ENCODE data around the gene SMC3.

SMC3 gene

DNA sequence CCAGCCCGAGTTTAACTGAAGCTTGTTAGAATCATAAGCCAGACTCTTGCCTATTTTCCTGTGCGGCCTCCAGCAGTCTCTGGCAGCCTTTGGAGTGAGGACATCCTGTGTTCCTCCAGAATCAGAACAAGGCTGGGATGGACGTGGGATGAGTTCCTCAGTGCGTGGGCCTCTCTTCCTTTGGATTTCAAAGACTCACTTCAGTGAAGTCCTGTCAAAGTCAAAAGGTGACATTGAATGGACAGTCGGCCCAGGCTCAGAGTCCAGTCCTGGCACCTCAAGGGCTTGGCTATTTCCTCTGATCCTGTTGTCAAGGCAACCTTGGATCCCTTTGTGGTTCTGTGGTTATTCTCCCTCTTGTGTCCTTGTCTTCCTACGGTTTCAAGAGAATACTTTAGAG, 21.4 kb upstream of the SMC3 start:
- DNase-seq, result no peak

DNA sequence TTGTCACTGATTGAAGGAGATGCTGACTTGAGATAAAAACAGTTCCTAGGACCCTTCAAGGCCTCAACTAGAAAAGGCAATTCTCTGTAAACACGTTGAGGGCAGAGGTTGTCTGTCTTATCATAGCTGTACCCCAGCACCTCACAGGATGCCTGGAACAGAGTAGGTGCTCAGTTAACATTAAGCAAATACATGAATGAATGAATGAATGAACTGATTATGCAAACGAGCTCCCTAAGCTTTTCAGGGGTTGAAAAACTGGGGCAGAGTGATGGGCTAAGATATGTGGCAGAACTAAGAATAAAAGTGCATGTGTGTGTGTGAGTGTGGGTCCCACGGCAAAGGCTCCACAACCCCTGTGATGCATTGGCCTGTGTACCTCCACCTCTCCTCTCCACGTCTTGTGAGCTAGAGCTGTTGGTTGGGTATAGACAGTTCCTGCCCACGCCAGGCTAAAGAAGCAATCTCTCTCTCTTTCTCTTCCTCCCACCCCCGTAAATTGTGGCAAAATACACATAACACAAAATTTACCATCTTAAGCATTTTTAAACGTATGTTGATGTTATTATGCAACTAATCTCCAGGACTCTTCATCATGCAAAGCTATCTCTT, 20.9 kb upstream of the SMC3 start:
- no peak for DNase-seq

DNA sequence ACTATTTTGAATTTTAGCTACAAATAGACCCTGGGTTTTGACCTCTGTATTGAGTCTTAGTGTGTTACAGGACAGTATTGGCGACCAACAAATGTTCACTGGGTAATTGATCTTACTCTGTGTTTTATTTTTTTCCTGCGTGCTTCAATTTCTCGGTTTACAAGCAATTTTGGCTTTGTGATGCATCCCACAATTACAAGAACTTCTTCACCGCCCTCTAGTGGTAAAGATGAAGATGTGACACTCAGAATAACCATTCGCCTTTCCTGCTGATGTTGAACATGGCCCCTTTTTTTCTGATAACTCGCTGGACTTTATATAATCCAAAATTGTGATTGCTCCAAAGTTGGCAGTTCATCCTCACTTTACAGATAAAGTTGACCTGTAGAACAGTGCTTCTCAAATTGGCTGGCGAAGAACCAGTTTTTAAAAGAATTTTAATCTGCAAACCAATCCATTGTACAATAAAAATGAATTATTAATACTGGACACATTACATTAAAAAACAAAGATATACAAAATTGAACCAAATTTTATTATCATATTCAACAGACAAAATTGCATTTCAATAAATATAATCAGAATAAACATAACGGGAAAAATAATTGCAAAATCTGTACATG, 20.2 kb upstream of the SMC3 start:
- peak; percentile 90 for DNase-seq

DNA sequence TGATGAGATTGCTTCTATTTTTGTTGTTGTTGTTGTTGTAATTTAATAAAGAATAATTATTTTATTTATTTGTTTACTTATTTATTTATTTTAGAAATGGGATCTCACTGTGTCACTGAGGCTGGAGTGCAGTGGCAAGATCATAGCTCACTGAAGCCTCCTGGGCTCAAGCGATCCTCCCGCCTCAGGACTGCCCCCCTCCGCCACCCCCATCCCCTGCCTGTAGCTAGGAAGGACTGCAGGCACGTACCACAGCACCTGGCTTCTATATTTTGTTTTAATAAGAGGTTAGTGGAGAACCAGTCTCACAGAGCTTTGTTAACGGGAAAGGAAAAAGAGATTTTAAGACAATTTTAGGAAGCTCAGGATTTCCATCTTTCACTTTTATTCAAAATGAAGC, 19.5 kb upstream of the SMC3 start:
- no peak for DNase-seq

DNA sequence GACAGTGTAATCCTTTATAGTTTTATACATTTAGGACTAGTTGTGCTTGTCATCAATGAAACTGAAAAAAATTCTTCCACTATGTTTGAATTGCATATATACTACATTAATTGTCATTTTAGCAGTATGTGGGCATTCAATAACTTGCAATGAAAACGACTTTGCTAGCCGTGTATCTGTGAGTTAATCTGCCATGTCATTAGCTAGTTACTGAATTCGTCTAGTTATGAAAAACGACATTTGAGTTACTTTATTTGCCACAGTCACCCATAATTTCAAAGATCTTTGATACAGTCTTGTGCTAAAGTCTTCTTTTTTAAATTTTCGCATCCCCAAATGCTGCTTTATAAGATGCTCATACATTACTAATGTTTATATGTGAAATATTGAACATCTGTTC, 18.3 kb upstream of the SMC3 start:
- DNase-seq, result no peak

DNA sequence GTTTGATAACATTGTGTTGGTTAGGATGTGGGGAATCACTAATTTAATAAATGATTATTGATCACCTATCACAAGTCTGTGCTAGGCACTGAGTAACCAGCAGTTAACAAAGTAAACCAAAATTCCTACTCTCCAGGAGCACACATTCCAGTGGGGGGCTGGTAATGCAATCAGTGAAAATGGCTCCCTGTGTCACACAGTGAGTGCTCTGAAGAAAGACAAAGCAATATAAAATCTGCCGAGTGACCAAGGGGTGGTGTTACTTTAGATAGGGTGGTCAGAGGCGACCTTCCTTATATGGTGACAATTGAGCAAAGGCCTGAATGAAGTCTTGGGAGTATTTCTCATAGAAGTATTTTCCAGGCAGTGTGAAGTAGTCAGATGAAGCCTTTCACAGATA, 13.6 kb upstream of the SMC3 start:
- DNase-seq, result no peak

DNA sequence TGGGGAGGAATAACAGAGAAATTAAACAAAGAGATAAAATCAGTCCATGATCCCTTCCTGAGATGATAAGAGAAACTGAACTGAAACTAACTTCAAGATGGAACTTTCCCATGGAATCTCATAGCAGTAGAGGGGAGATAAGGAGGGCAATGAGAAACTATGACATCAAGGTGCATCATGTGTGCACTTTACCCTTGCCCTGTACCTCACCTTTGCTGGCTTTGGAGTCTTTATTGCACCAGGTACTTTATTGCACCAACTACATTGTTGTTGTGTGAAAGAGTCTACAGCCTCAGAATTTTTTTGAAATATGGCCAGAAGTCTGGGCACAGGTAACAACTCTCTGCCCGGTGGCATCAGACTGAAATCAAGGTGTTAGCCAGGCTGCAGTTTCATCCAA, 11.2 kb upstream of the SMC3 start:
- no peak for DNase-seq

DNA sequence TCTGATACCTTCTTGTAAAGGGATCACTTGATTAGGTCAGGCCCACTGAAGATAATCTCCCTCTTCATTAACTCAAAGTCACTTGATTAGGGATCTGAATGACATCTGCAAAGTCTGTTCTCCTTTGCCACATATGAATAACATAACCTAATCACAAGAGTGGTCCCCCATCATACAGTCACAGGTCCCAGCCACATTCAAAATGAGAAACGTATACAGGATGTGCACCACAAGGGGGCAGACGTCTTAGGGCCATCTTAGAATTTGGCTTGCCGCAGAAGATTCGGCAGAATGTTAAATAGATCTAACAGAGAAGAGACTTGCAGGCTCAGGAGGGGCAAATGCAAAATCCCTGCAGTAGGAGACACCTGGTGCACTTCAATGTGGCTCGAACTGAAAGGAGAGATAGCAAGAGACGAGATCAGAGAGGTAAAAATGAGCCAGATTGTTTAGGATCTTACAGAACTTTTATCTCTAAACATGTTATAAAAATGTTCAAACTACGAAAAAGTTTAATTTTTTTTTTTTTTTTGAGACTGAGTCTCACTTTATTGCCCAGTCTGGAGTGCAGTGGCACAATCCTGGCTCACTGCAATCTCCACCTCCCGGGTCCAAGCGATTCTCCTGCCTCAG, 10.4 kb upstream of the SMC3 start:
- DNase-seq, result peak; percentile 90

DNA sequence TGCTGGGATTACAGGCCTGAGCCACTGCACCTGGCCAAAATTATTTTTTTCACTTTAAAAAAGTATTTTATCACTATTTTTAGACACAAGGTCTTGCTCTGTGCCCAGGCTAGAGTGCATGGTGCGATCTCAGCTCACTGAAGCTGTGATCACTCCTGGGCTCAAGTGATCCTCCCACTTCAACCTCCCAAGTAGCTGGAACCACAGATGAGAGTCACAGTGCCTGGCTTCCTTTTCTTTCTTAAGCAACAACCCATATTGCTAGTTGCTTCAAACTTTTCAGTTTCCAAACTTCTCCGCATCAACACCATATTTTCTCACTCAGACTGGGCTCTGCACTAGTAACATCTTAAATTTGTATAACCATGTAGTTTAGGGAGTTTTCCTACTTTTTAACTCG, 9.5 kb upstream of the SMC3 start:
- DNase-seq, result no peak

DNA sequence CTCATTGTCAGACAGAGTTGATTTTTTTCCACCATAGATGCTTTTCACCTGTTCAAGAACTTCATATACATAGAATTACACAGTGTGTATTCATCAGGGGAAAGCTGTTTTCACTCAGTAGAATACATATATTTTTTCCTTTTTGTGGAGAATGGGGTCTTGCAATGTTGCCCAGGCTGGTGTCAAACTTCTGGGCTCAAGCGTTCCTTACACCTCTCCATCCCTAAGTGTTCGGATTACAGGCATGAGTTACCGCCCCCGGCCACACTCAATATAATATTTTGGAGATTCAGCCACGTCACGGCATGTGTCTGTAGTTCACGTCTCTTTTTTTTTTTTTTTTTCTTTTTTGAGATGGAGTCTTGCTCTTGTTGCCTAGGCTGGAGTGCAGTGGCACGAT, 7.5 kb upstream of the SMC3 start:
- no peak for DNase-seq

DNA sequence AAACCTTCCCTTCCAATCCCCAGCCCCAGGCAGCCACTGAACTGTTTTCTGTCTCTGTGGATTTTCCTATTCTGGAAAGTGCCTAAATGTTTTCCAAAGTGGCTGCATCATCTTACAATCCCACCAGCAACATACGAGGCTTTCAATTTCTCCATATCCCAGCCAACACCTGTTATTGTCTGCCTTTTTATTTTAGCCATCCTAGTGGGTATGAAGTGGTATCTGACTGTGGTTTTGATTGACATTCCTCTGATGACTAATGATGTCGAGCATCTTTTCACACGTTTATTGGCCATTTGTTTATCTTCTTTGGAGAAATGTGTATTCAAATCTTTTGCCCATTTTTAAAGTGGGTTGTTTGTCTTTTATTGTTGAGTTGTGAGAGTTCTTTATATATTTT, 6.2 kb upstream of the SMC3 start:
- DNase-seq, result no peak

DNA sequence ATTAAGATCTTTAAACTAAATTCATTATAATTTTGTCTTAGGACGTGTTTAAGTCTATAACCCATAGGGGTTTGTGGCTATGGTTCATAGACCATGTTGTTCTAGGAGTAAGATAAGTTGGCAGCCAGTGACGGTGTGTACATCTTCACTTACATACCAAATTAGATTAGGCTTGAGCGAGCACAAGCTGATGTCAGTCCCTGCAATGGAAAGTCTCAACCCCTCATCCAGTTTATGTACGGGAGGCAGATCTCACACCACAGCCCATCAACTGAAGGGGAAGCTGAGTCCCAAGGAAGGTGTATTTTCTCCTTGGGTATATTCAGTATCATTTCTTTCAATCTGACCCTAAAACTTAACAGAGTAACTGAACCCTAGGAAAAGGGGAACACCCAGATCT, 5.1 kb upstream of the SMC3 start:
- DNase-seq, result no peak

DNA sequence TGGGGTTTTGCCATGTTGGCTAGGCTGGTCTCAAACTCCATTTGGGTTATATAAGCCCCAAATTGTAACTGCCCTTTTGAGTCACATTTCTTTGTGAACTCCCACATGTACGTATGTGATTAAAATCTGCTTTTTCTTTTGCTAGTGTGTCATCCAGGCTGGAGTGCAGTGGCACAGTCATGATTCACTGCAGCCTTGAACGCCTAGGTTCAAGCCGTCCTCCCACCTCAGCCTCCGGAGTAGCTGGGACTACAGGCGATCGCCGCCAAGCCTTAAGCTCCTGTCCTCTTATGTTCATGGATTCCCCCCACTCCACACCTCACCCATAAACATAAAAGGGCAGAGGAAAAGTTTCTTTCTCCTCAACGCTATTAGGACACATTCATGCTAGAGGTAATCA, 4.4 kb upstream of the SMC3 start:
- DNase-seq, result no peak

DNA sequence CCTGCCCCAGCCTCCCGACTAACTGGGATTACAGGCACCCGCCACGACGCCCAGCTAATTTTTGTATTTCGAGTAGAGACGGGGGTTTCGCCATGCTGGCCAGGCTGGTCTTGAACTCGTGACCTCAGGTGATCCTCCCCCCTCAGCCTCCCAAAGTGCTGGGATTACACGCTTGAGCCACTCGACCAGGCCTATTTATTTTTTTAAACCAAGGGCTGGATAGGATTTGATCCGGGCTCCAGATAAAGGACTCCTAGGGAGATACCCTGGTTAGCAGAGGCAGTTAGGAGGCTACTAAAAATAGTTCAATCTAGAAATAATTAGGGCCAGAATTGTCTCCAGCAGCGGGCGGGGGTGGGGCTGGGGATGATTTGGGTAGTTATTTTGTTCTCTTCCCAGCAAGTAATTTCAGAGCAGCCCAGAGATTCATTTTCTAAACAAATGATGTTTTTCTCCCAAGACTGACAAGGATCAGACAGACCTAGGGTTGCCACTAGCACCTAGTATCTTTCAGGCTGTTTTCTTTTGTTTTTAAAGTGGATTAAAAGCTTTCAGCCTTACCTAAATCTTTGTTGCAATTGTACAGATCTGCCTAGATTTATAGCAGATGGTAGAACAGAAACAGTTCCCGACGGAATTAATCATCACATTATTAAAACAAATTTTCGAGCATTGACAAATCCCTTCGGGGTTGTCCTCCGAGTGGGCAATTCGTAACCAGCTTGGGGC, 859 bp upstream of the SMC3 start:
- peak; percentile 41 for DNase-seq

DNA sequence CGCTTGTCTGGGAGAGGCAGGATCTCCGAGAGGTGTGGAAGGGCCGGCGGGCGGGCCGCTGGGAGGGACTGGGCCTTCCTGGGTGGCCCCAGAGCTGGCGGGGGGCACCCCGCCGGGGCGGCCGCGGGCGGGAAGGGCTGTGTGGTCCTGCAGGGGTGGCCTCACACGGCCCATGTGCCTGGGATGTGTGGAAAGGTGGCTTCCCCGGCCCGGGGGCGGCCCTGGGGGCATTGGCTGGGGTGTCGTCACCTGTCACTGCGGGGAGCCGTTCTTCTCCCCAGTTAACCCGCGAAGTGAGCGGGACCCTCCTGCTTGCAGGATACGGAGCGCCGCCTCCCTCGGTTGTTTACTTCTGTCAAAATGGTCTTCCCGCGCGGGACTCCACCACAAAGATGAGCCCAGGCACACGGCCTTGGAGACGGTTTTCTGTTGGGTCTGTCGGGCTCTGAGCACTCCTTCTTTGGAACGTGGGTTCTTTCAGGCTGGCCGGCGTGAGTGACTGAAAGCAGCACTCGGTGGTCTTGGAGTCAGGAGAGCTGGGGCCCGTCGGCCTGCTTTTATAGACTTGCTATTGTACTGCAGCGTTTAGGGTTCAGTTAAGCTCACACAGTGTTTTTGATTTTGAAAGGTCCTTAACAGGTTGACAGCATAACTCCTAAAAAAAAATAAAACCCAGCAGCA, 700 bp downstream of the SMC3 start:
- peak; percentile 65 for DNase-seq

DNA sequence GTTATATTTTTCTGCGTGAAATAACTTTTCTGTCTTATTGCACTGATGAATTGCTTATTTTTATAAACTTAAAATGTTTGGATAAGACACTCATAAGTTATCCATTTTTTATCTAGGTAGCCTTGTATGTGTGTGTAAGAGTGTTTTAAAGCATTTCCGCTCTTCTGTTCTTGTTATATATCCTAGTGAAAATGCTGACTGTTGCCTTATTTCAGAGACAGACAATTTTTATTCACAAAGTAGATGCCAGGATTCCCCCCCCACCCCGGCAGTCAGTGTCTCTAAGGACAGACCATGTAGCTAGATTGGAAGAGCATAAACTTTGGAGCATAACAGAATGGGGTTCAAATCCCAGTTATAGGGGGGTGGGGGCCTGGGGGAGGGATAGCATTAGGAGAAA, 1.6 kb downstream of the SMC3 start:
- DNase-seq, result no peak

DNA sequence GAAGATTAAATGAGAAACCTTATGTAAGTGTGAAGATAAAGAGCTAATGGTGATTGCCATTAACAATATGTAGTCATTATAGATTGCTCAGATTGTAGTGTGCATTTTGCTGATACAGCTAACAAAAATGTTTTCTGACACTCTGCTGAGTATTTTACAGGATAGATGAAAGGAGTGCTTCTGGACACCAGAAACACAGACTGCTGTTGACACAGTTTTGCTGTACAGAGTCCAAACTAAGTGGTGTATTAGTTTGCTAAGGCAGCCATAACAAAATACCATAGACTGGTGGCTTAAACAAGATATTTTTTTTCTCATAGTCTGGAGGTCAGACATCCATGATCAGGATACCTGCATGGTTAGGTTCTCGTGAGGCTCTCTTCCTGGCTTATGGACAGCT, 2.2 kb downstream of the SMC3 start:
- no peak for DNase-seq

DNA sequence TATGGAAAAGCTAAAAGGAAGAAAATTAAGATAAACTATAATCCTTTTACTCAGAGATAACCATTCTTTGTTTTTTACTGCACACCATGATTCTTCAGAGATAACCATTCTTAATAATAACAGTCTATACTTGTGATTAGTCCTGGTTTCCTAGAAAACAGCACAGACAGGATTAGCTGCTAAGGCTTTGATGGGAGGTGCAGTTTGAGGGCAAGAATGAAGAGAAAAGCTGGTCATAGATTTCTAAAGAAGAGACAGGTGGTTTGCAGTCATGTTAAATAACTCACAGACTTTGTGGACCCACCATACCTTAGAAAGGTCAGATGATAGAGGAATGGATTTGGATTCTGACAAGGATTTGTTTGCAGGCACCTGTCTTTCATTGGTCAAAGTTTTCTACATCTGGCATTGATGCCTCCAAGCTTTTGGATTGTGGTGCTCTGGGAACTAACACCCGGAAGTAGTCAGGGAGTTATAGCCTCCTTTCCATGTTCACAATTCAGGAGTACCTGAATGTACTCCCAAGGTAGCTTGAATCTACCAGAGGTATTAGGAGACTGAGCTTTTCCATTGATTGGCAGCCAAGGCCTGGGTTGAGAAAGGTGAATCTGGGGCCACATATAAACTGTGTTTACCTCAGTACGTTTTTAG, 3.7 kb downstream of the SMC3 start:
- no peak for DNase-seq

DNA sequence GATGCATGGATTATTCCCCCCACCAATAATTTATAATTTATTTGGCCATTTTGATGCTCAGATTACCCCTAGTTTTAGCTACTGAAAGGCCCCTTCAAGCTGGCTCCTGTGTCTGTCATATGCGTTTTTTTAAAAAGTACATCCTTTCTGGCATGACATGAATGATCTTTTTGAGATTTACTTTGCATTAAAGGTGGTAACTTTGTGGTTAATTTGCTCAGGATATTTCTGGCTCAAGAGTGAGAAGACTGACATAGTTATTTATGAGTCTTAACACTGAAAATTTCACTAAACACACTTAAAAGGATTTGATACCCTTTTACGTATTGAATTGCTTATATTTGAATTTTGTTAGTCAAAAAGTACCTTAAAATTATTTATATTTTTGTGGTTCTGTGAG, 5.4 kb downstream of the SMC3 start:
- no peak for DNase-seq

DNA sequence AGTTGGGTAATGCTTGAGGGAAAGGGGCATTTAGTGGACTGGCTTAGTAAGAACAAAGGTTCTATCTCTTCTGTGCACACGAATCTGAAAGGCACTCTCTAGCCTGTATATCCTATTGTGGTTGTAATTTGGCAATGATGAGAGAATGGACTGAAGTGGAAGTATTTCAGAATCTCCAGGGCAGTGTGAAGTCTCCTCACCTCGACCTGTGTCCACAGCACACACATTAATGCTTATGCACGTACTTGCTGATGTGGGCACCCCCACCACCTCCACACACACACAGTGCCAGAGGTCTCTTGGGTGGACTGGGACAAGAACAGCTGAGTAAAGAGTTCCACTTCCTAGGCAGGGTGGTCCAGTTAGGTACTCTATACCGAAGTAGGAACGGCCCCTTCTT, 6.9 kb downstream of the SMC3 start:
- no peak for DNase-seq

DNA sequence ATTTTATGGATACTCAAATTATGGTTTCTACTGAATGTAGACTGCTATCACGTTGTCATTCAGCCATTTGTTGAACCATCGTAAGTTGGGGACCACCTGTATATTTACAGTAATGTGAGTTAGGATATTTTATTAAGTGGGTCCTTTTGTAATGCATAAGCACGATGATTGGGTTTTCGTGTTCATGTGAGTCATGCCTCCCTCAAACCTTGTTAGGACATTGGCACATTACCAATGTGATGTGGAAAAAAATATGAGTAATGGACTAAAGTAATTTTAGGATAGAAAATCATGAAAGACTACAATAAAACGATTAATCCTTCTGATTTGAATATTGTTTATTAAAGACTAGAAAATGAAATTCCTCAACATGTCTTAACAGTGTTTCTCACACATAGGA, 8.7 kb downstream of the SMC3 start:
- no peak for DNase-seq

DNA sequence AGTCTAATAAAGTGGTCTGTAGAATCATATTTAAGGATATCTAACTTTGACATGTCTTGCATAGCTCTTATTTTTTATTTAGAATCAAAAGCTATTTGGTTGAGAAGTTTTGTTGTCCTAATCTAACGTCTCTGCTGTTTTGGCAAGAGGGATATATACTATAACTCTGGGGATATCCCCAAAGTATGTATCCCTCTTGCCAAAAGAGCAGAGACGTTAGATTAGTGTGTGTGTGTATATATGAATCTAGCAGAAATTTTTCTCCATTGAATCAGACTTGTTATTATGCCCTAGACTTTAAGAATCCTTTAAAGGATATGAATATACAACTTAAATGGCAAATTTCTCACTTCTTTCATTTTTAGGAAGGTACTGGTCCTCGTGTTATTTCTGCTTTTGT, 9.6 kb downstream of the SMC3 start:
- no peak for DNase-seq

DNA sequence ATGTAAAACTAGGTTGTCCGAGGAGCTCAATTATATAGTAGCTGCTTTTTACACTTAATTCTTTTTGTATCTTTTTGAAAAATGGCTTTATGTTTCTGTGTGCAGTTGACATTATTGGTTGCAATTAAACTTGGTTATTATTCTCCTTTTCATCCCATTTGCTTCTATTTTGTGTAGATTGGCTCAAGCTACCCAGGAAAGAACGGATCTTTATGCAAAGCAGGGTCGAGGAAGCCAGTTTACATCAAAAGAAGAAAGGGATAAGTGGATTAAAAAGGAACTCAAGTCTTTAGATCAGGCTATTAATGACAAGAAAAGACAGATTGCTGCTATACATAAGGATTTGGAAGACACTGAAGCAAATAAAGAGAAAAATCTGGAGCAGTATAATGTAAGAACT, 16.5 kb downstream of the SMC3 start:
- DNase-seq, result no peak

Data from hematopoietic multipotent progenitor cell treated with erythropoietin and hydrocortisone succinate and interleukin-3 and kit ligand, for 6 days (in vitro differentiated cells).